Liver (tissue), 3 donors: ENCODE data around the gene CNDP2.

Experiments
- CTCF ChIP-seq: fragments of 150-350 bp; IDR thresholded peaks from 2 replicates; pipeline ENCODE4 v1.5.1; 2017; ENCODE audit warnings: improper control_type of control experiment, low read depth, low read length; ENCODE audit not compliant: missing input control
- EGR1 ChIP-seq, 2 donors: IDR thresholded peaks; 2 replicates each; pipeline ENCODE4 v1.6.1; 2016 to 2018; ENCODE audit warnings: antibody characterized with exemption in 2 of 2, low read depth in 2 of 2
- GABPA ChIP-seq, 2 donors: IDR thresholded peaks in 1 of 2; conservative IDR thresholded peaks in 1 of 2; 2 replicates each; pipeline ENCODE4 v1.6.1; 2016; ENCODE audit warnings: antibody characterized with exemption in 2 of 2, mild to moderate bottlenecking in 1 of 2, moderate library complexity in 1 of 2
- HNF4G ChIP-seq: IDR thresholded peaks from 2 replicates; pipeline ENCODE4 v1.6.1; 2016; ENCODE audit warnings: antibody characterized with exemption
- JUND ChIP-seq, 2 donors: IDR thresholded peaks; 2 replicates each; pipeline ENCODE4 v1.6.1; 2016; ENCODE audit warnings: antibody characterized with exemption in 2 of 2
- MAX ChIP-seq: IDR thresholded peaks from 2 replicates; pipeline ENCODE4 v1.6.1; 2016; ENCODE audit warnings: antibody characterized with exemption
- RAD21 ChIP-seq, 2 donors: IDR thresholded peaks; 2 replicates each; pipeline ENCODE4 v1.6.1; 2016; ENCODE audit warnings: antibody characterized with exemption in 2 of 2, mild to moderate bottlenecking in 2 of 2
- REST ChIP-seq: IDR thresholded peaks from 2 replicates; pipeline ENCODE4 v1.6.1; 2016; ENCODE audit warnings: antibody characterized with exemption, mild to moderate bottlenecking
- RXRA ChIP-seq, 2 donors: IDR thresholded peaks; 2 replicates each; pipeline ENCODE4 v1.6.1; 2017 to 2018; ENCODE audit warnings: antibody characterized with exemption in 2 of 2, mild to moderate bottlenecking in 1 of 2
- YY1 ChIP-seq: IDR thresholded peaks from 2 replicates; pipeline ENCODE4 v1.6.1; 2016; ENCODE audit warnings: antibody characterized with exemption, mild to moderate bottlenecking
- ZBTB33 ChIP-seq: IDR thresholded peaks from 2 replicates; pipeline ENCODE4 v1.6.1; 2016; ENCODE audit warnings: antibody characterized with exemption
- donor health status: healthy.
- donor health status: healthy.

- TF ChIP-seq CTCF (no peak), JUND (IDR thresholded peaks at IDR 0.05) (no peak), REST (no peak), GABPA (IDR thresholded peaks at IDR 0.05 in 1 of 2, conservative IDR thresholded peaks at IDR 0.05 in 1 of 2) (no peak), ZBTB33 (no peak), RAD21 (IDR thresholded peaks at IDR 0.05) (no peak), RXRA (IDR thresholded peaks at IDR 0.05) (no peak), MAX (no peak), EGR1 (IDR thresholded peaks at IDR 0.05; ENCODE audit: low read depth in 2 of 2) (no peak), YY1 (no peak), HNF4G (no peak)
Measured at GRCh38 chr18:74529811-74530583, 33.8 kb downstream of the CNDP2 start.
